Vagina (tissue), 2 donors: ENCODE data around the gene RNF144A. TPM values are rescaled to one million over a fixed set of nuclear protein-coding genes. Genes with fewer than 3 reads are reported as not detected.
"Not testable (repeated sequence)": the region's sequence is repeated elsewhere in the genome, so short reads cannot be mapped to it uniquely, and the experiment has no call there.

ENCODE experiments used
- DNase-seq, 2 donors: peaks; one replicate each; pipeline ENCODE4 v3.0.0-alpha.2; 2017; ENCODE audit errors: extremely low spot score in 2 of 2
- H3K27ac ChIP-seq: fragments of 200-600 bp; sonication (generic); one replicate; pipeline ENCODE4 v1.5.1; 2019
- H3K27me3 ChIP-seq: fragments of 200-600 bp; sonication (generic); one replicate; pipeline ENCODE4 v1.5.1; 2019
- H3K36me3 ChIP-seq, 2 donors: fragments of 200-600 bp; sonication (generic); one replicate each; pipeline ENCODE4 v1.5.1; 2017 to 2019
- H3K4me1 ChIP-seq: fragments of 200-600 bp; sonication (generic); one replicate; pipeline ENCODE4 v1.5.1; 2019
- H3K4me3 ChIP-seq, 2 donors: fragments of 200-600 bp; sonication (generic); 1 replicate in 1 of 2; 2 replicates in 1 of 2; pipeline ENCODE4 v1.5.1; 2016 to 2019
- H3K9me3 ChIP-seq: fragments of 200-600 bp; sonication (generic); one replicate; pipeline ENCODE4 v1.5.1; 2019
- CTCF ChIP-seq, 3 experiments: fragments of 450-650 bp in 2 of 3; fragments of 200-600 bp in 1 of 3; sonication (generic) in 1 of 3; IDR thresholded peaks; one replicate each; pipeline ENCODE4 v1.5.1; 2017 to 2019; ENCODE audit warnings: antibody characterized with exemption in 3 of 3, mild to moderate bottlenecking in 2 of 3, moderate library complexity in 2 of 3
- POLR2A ChIP-seq, 2 donors: fragments of 450-650 bp; IDR thresholded peaks; one replicate each; pipeline ENCODE4 v1.6.1; 2017; ENCODE audit warnings: antibody characterized with exemption in 2 of 2, mild to moderate bottlenecking in 2 of 2, moderate library complexity in 2 of 2
- POLR2AphosphoS5 ChIP-seq, 2 donors: sonication (generic); formaldehyde crosslinking; IDR thresholded peaks; one replicate each; pipeline ENCODE4 v1.9.0; 2017; ENCODE audit warnings: antibody characterized with exemption in 2 of 2, mild to moderate bottlenecking in 2 of 2, low read depth in 1 of 2; ENCODE audit not compliant: insufficient read depth in 1 of 2
- intact Hi-C: fragments of 100-400 bp; cut with DNase I; formaldehyde crosslinking; loops from one replicate; pipeline ENCODE4 v1.15.1; 2023
- total RNA-seq: library from RNA; depleted of rRNA; stranded (reverse); fragments of >200 nt; gene quantifications from one replicate; pipeline ENCODE4 v1.2.3, GENCODE V29; 2016

Gene RNF144A
- total RNA-seq, 1 donor from 2014 or later = 17.2 TPM

- no peak overlapping the region for H3K27ac ChIP-seq
- peak in 1 of 2 donors; percentile 52 for DNase-seq
- no peaks in the 10 kb centered on the region for H3K27me3 ChIP-seq
- no peaks in the 10 kb centered on the region for H3K4me1 ChIP-seq
- intact Hi-C loops = no loop called here
- H3K9me3 ChIP-seq = no peaks in the 10 kb centered on the region
- H3K4me3 ChIP-seq = no peak overlapping the region
- no peak for TF ChIP-seq POLR2AphosphoS5 (IDR thresholded peaks at IDR 0.05; ENCODE audit: insufficient read depth in 1 of 2, low read depth in 1 of 2)
- no peak for TF ChIP-seq CTCF (IDR thresholded peaks at IDR 0.05)
- TF ChIP-seq POLR2A (IDR thresholded peaks at IDR 0.05) = no peak
- no peaks in the 10 kb centered on the region for H3K36me3 ChIP-seq
Measured at GRCh38 chr2:6934758-6935651, 17.8 kb downstream of the RNF144A start.

- H3K27me3 ChIP-seq, H3K4me3 ChIP-seq, H3K27ac ChIP-seq, H3K4me1 ChIP-seq, H3K9me3 ChIP-seq, H3K36me3 ChIP-seq, intact Hi-C loops: not testable (repeated sequence)
- peak in 1 of 2 donors; percentile 52 for DNase-seq
Measured at GRCh38 chr2:6935652-6936020, 18.4 kb downstream of the RNF144A start.

GRCh38 chr2:6937157-6937556 lies 19.9 kb downstream of the RNF144A start:
- intact Hi-C loops = no loop called here
- H3K36me3 ChIP-seq = peaks cover 0 to 6% of the 10 kb centered on the region in 2 donors
- TF ChIP-seq POLR2A (IDR thresholded peaks at IDR 0.05) = no peak
- TF ChIP-seq CTCF (IDR thresholded peaks at IDR 0.05) = no peak
- H3K4me1 ChIP-seq = no peaks in the 10 kb centered on the region
- H3K9me3 ChIP-seq = no peaks in the 10 kb centered on the region
- DNase-seq = peak in 1 of 2 donors; percentile 22
- H3K27me3 ChIP-seq = no peaks in the 10 kb centered on the region
- H3K27ac ChIP-seq = no peak overlapping the region
- H3K4me3 ChIP-seq = no peak overlapping the region

GRCh38 chr2:6937582-6937981 lies 20.4 kb downstream of the RNF144A start:
- Histone ChIP-seq H3K27ac (no peak overlapping the region), H3K9me3 (no peaks in the 10 kb centered on the region), H3K4me1 (no peaks in the 10 kb centered on the region), H3K4me3 (no peak overlapping the region), H3K27me3 (no peaks in the 10 kb centered on the region), H3K36me3 (peaks cover 0 to 6% of the 10 kb centered on the region in 2 donors)
- DNase-seq = peak; percentile 28 to 42
- intact Hi-C loops = no loop called here
- TF ChIP-seq POLR2A (IDR thresholded peaks at IDR 0.05) = no peak
- TF ChIP-seq CTCF (IDR thresholded peaks at IDR 0.05) = no peak

- Histone ChIP-seq H3K4me3 (no peak overlapping the region), H3K27me3 (no peaks in the 10 kb centered on the region), H3K4me1 (no peaks in the 10 kb centered on the region), H3K27ac (no peak overlapping the region), H3K9me3 (no peaks in the 10 kb centered on the region), H3K36me3 (peaks cover 0 to 6% of the 10 kb centered on the region in 2 donors)
- DNase-seq = no peak
- no peak for TF ChIP-seq POLR2A (IDR thresholded peaks at IDR 0.05)
- TF ChIP-seq CTCF (IDR thresholded peaks at IDR 0.05) = no peak
- TF ChIP-seq POLR2AphosphoS5 (IDR thresholded peaks at IDR 0.05; ENCODE audit: insufficient read depth in 1 of 2, low read depth in 1 of 2) = no peak
- intact Hi-C loops = no loop called here
Measured at GRCh38 chr2:6939071-6939470, 21.9 kb downstream of the RNF144A start.
